IMR-90 (cell line): ENCODE measurements around the gene CLDN19. TPM values are rescaled to one million over a fixed set of nuclear protein-coding genes. Genes with fewer than 3 reads are reported as not detected.

Experiments used
- ATAC-seq: fragments of 200-7000 bp; cut with Tn5 transposase; 2 replicates; pipeline ENCODE4 v1.9.1; 2020; ENCODE audit warnings: low read depth, mild to moderate bottlenecking, moderate library complexity
- BruUV-seq: library from RNA; stranded (reverse); fragments of 400-500 nt; replicated peaks from 2 replicates; lab custom pipeline; 2021; lab: Mats Ljungman, UMichigan
- CTCF ChIA-PET: fragments of 300-600 bp; formaldehyde crosslinking; extraction: SDS; loops from one replicate; lab custom pipeline; 2021; ENCODE audit warnings: antibody characterized with exemption; lab: Yijun Ruan, JAX
- POLR2A ChIA-PET: fragments of 300-600 bp; sonication (Branson Sonifier 250); formaldehyde crosslinking; loops from one replicate; lab custom pipeline; 2022; ENCODE audit warnings: antibody characterized with exemption; ENCODE audit not compliant: unreplicated experiment; lab: Charles Lee
- DNase-seq: peaks from one replicate; pipeline ENCODE4 v3.0.0; 2013
- H2AFZ ChIP-seq: replicated peaks from 2 replicates; pipeline ENCODE3; 2013; ENCODE audit warnings: low read length, mild to moderate bottlenecking; ENCODE audit not compliant: poor library complexity
- H2AK5ac ChIP-seq: 2 replicates; pipeline ENCODE4 v1.6.1; 2013; ENCODE audit warnings: low read depth, low read length, inconsistent platforms
- H2AK9ac ChIP-seq: replicated peaks from 2 replicates; pipeline ENCODE3; 2013; ENCODE audit warnings: mild to moderate bottlenecking, low read depth, low read length, moderate library complexity; ENCODE audit not compliant: poor library complexity
- H2BK120ac ChIP-seq: 2 replicates; pipeline ENCODE4 v1.6.1; 2013; ENCODE audit warnings: low read depth, low read length, inconsistent platforms
- H2BK15ac ChIP-seq: 3 replicates; pipeline ENCODE4 v1.6.1; 2013; ENCODE audit warnings: low read depth, low read length, inconsistent platforms
- H2BK20ac ChIP-seq: 2 replicates; pipeline ENCODE4 v1.6.1; 2013; ENCODE audit warnings: low read depth, mild to moderate bottlenecking, inconsistent platforms, low read length, moderate library complexity
- H2BK5ac ChIP-seq: 2 replicates; pipeline ENCODE4 v1.6.1; 2013; ENCODE audit warnings: mild to moderate bottlenecking, low read depth, low read length, inconsistent platforms; ENCODE audit not compliant: poor library complexity, severe bottlenecking
- H3K14ac ChIP-seq: replicated peaks from 2 replicates; pipeline ENCODE4 v1.6.1; 2013; ENCODE audit warnings: low read depth, low read length, inconsistent platforms
- H3K18ac ChIP-seq: 2 replicates; pipeline ENCODE4 v1.6.1; 2013; ENCODE audit warnings: low read depth, low read length, control low read depth
- H3K23ac ChIP-seq: 2 replicates; pipeline ENCODE4 v1.6.1; 2013; ENCODE audit warnings: low read depth, low read length, inconsistent platforms
- H3K27ac ChIP-seq: 2 replicates; pipeline ENCODE4 v1.5.1; 2013; ENCODE audit warnings: mild to moderate bottlenecking, control low read depth, low read length; ENCODE audit not compliant: insufficient read depth
- H3K27me3 ChIP-seq: 2 replicates; pipeline ENCODE4 v1.6.1; 2013; ENCODE audit warnings: low read length; ENCODE audit not compliant: control insufficient read depth, insufficient read depth
- H3K36me3 ChIP-seq: 2 replicates; pipeline ENCODE4 v1.6.1; 2013; ENCODE audit warnings: low read length, mixed read lengths; ENCODE audit not compliant: control insufficient read depth, insufficient read depth
- H3K4ac ChIP-seq: 2 replicates; pipeline ENCODE4 v1.6.1; 2013; ENCODE audit warnings: low read depth, low read length, inconsistent platforms
- H3K4me1 ChIP-seq: 2 replicates; pipeline ENCODE4 v1.6.1; 2013; ENCODE audit warnings: low read length, mixed read lengths; ENCODE audit not compliant: control insufficient read depth, insufficient read depth
- H3K4me2 ChIP-seq: 2 replicates; pipeline ENCODE4 v1.6.1; 2013; ENCODE audit warnings: low read depth, mild to moderate bottlenecking, control low read depth, low read length, moderate library complexity
- H3K4me3 ChIP-seq: 2 replicates; pipeline ENCODE4 v1.5.1; 2013; ENCODE audit warnings: low read depth, mild to moderate bottlenecking, control low read depth, low read length, moderate library complexity; ENCODE audit not compliant: insufficient read depth
- H3K56ac ChIP-seq: 2 replicates; pipeline ENCODE4 v1.6.1; 2013; ENCODE audit warnings: low read length, inconsistent platforms; ENCODE audit not compliant: insufficient read depth; ENCODE audit errors: extremely low read depth
- H3K79me1 ChIP-seq, 2 experiments: 2 replicates each; pipeline ENCODE4 v1.6.1; 2013; ENCODE audit warnings: low read length in 2 of 2, inconsistent platforms in 1 of 2, low read depth in 1 of 2
- H3K9ac ChIP-seq: 2 replicates; pipeline ENCODE4 v1.6.1; 2013; ENCODE audit warnings: low read depth, low read length, control low read depth
- H3K9me1 ChIP-seq: 2 replicates; pipeline ENCODE4 v1.6.1; 2013; ENCODE audit warnings: low read length, inconsistent platforms; ENCODE audit not compliant: insufficient read depth
- H3K9me3 ChIP-seq: 2 replicates; pipeline ENCODE4 v1.6.1; 2013; ENCODE audit warnings: low read length; ENCODE audit not compliant: control insufficient read depth, insufficient read depth
- H4K20me1 ChIP-seq: 2 replicates; pipeline ENCODE4 v1.6.1; 2013; ENCODE audit warnings: low read length, inconsistent platforms; ENCODE audit not compliant: insufficient read depth
- H4K5ac ChIP-seq: 2 replicates; pipeline ENCODE4 v1.6.1; 2013; ENCODE audit warnings: mild to moderate bottlenecking, low read depth, low read length, control low read depth
- H4K8ac ChIP-seq, 2 experiments: 2 replicates each; pipeline ENCODE4 v1.6.1; 2013; ENCODE audit warnings: low read depth in 2 of 2, low read length in 2 of 2, control low read depth in 1 of 2, inconsistent platforms in 1 of 2
- H4K91ac ChIP-seq: 2 replicates; pipeline ENCODE4 v1.6.1; 2013; ENCODE audit warnings: low read depth, low read length, inconsistent platforms; ENCODE audit not compliant: insufficient read depth
- BHLHE40 ChIP-seq: fragments of 150-350 bp; IDR thresholded peaks from 2 replicates; pipeline ENCODE4 v1.6.1; 2016; ENCODE audit warnings: mild to moderate bottlenecking, low read depth, low read length
- CEBPB ChIP-seq: IDR thresholded peaks from 2 replicates; pipeline ENCODE4 v1.6.1; 2012; ENCODE audit warnings: low read depth, low read length, improper control_type of control experiment
- CHD1 ChIP-seq: IDR thresholded peaks from 2 replicates; pipeline ENCODE4 v1.6.1; 2012; ENCODE audit warnings: low read depth, low read length, improper control_type of control experiment
- FOS ChIP-seq: fragments of 150-350 bp; IDR thresholded peaks from 2 replicates; pipeline ENCODE4 v1.6.1; 2016; ENCODE audit warnings: low read depth, low read length
- MAFK ChIP-seq: IDR thresholded peaks from 2 replicates; pipeline ENCODE4 v1.6.1; 2012; ENCODE audit warnings: low read depth, low read length, improper control_type of control experiment
- MAZ ChIP-seq: IDR thresholded peaks from 2 replicates; pipeline ENCODE4 v1.6.1; 2012; ENCODE audit warnings: low read depth, mild to moderate bottlenecking, low read length, improper control_type of control experiment, moderate library complexity, borderline replicate concordance
- MXI1 ChIP-seq: IDR thresholded peaks from 2 replicates; pipeline ENCODE4 v1.6.1; 2012; ENCODE audit warnings: low read depth, mild to moderate bottlenecking, low read length, moderate library complexity, borderline replicate concordance
- NFE2L2 ChIP-seq: fragments of 150-350 bp; IDR thresholded peaks from 2 replicates; pipeline ENCODE4 v1.6.1; 2016; ENCODE audit warnings: low read depth, mild to moderate bottlenecking, low read length
- POLR2A ChIP-seq: IDR thresholded peaks from 2 replicates; pipeline ENCODE4 v1.6.1; 2012; ENCODE audit warnings: mild to moderate bottlenecking, low read depth, low read length
- RAD21 ChIP-seq: IDR thresholded peaks from 2 replicates; pipeline ENCODE4 v1.6.1; 2012; ENCODE audit warnings: low read length, improper control_type of control experiment
- RCOR1 ChIP-seq: IDR thresholded peaks from 2 replicates; pipeline ENCODE4 v1.6.1; 2012; ENCODE audit warnings: mild to moderate bottlenecking, low read length, improper control_type of control experiment; ENCODE audit not compliant: insufficient replicate concordance
- RFX5 ChIP-seq: IDR thresholded peaks from 2 replicates; pipeline ENCODE4 v1.8.0; 2012; ENCODE audit warnings: low read depth, mild to moderate bottlenecking, low read length, moderate library complexity
- SMC3 ChIP-seq: fragments of 150-350 bp; IDR thresholded peaks from 2 replicates; pipeline ENCODE4 v1.6.1; 2016; ENCODE audit warnings: low read depth, mild to moderate bottlenecking, antibody characterized with exemption, low read length, moderate library complexity
- USF2 ChIP-seq: fragments of 150-350 bp; IDR thresholded peaks from 2 replicates; pipeline ENCODE4 v1.6.1; 2017; ENCODE audit warnings: mild to moderate bottlenecking, antibody characterized with exemption, low read length, low read depth
- WGBS, 2 experiments: methylation state at CpG; one replicate each; pipeline versions ENCODE4 v1.1.5 to v1.1.7; 2013; ENCODE audit warnings: missing lambda C conversion rate in 2 of 2; ENCODE audit not compliant: insufficient read length in 1 of 2; ENCODE audit errors: extremely low coverage in 2 of 2; 5-methylcytosine and 5-hydroxymethylcytosine counted together
- dilution Hi-C: fragments of 300-500 bp; cut with HindIII; formaldehyde crosslinking; loops from one replicate; pipeline ENCODE4 v1.14.3; 2018; ENCODE audit warnings: low sequenced_read_pairs; ENCODE audit not compliant: unreplicated experiment
- in situ Hi-C: fragments of 300-500 bp; cut with MboI; formaldehyde crosslinking; loops from 3 replicates; pipeline ENCODE4 v1.14.3; 2019; ENCODE audit warnings: low sequenced_read_pairs, inconsistent platforms, mixed read lengths
- intact Hi-C: fragments of 100-400 bp; cut with micrococcal nuclease; formaldehyde crosslinking; loops from 2 replicates; pipeline ENCODE4 v1.10.0; 2022
- polyA plus RNA-seq, 3 experiments: library from polyadenylated mRNA; depleted of rRNA; stranded (reverse); fragments of >200 nt; gene quantifications; 2 replicates each; pipeline ENCODE4 v1.2.3, GENCODE V29; 2012; ENCODE audit warnings: low replicate concordance in 1 of 3
- total RNA-seq: library from RNA; depleted of rRNA; stranded (reverse); fragments of >200 nt; gene quantifications from 2 replicates; pipeline ENCODE4 v1.2.3, GENCODE V29; 2012
- TF ChIP-seq, protein P1 (sequence below): fragments of 150-350 bp; IDR thresholded peaks from 2 replicates; pipeline ENCODE4 v1.6.1; 2016; ENCODE audit warnings: low read depth, mild to moderate bottlenecking, low read length, moderate library complexity, borderline replicate concordance
- TF ChIP-seq, protein P2 (sequence below): conservative IDR thresholded peaks from 2 replicates; pipeline ENCODE4 v1.5.1; 2012; ENCODE audit warnings: mild to moderate bottlenecking, low read depth, low read length, improper control_type of control experiment

The CLDN19 gene
- total and polyA plus RNA-seq, 2 of the 4 experiments (the other 2 are of a cell fraction): not detected

DNA sequence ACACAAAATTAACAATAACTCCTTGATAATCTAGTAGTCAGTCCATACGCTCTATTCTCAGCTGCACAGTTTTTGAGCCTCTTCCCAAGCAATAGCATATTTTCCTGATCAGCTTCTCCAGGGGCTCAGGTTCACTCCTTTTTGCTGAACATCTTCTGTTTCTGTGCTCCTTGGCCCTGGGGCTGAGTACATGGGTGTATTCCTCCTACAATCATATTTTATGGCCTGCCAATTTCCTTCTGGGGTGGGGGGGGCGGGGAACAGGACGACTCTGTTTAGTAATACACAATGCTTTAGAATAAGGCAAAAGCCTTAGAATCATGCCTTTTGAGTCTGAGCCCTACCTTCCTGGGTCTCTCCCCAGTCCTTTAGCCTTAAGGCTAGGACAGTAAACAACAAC is 8.5 kb downstream of the CLDN19 start:
- no peaks in the 10 kb centered on the region for H3K9me1 ChIP-seq
- no peaks in the 10 kb centered on the region for H3K4me1 ChIP-seq
- H4K20me1 ChIP-seq: no peaks in the 10 kb centered on the region
- H3K56ac ChIP-seq: no peak overlapping the region
- H3K79me1 ChIP-seq: no peaks in the 10 kb centered on the region
- no peak overlapping the region for H3K4ac ChIP-seq
- no TSS peak for BruUV-seq
- no peak overlapping the region for H4K5ac ChIP-seq
- H3K9ac ChIP-seq: no peak overlapping the region
- H3K36me3 ChIP-seq: no peaks in the 10 kb centered on the region
- H2BK120ac ChIP-seq: no peak overlapping the region
- H3K18ac ChIP-seq: no peak overlapping the region
- WGBS, 2 experiments: no CpG with 5 or more reads among the region's 3 CpGs
- dilution Hi-C loops: no loop called here
- DNase-seq: no peak
- H3K27ac ChIP-seq: no peak overlapping the region
- H2BK20ac ChIP-seq: no peak overlapping the region
- H2BK5ac ChIP-seq: no peak overlapping the region
- TF ChIP-seq RCOR1 (no peak), RFX5 (no peak), CEBPB (no peak), RAD21 (no peak), SMC3 (no peak), MAFK (no peak), BHLHE40 (no peak), MAZ (no peak), FOS (no peak), USF2 (no peak), NFE2L2 (no peak), POLR2A (no peak), MXI1 (no peak), CHD1 (no peak)
- TF ChIP-seq, protein P1, sequence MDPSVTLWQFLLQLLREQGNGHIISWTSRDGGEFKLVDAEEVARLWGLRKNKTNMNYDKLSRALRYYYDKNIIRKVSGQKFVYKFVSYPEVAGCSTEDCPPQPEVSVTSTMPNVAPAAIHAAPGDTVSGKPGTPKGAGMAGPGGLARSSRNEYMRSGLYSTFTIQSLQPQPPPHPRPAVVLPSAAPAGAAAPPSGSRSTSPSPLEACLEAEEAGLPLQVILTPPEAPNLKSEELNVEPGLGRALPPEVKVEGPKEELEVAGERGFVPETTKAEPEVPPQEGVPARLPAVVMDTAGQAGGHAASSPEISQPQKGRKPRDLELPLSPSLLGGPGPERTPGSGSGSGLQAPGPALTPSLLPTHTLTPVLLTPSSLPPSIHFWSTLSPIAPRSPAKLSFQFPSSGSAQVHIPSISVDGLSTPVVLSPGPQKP: no peak
- TF ChIP-seq, protein P2, sequence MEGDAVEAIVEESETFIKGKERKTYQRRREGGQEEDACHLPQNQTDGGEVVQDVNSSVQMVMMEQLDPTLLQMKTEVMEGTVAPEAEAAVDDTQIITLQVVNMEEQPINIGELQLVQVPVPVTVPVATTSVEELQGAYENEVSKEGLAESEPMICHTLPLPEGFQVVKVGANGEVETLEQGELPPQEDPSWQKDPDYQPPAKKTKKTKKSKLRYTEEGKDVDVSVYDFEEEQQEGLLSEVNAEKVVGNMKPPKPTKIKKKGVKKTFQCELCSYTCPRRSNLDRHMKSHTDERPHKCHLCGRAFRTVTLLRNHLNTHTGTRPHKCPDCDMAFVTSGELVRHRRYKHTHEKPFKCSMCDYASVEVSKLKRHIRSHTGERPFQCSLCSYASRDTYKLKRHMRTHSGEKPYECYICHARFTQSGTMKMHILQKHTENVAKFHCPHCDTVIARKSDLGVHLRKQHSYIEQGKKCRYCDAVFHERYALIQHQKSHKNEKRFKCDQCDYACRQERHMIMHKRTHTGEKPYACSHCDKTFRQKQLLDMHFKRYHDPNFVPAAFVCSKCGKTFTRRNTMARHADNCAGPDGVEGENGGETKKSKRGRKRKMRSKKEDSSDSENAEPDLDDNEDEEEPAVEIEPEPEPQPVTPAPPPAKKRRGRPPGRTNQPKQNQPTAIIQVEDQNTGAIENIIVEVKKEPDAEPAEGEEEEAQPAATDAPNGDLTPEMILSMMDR: no peak
- ChIA-PET CTCF (no interaction called here), POLR2A (no interaction called here)
- H3K27me3 ChIP-seq: no peaks in the 10 kb centered on the region; the same call in 1 of the 2 replicates
- H3K4me3 ChIP-seq: no peak overlapping the region
- no peak for ATAC-seq
- H3K9me3 ChIP-seq: no peaks in the 10 kb centered on the region
- no peak overlapping the region for H3K14ac ChIP-seq
- in situ Hi-C loops: no loop called here
- H2AK5ac ChIP-seq: no peak overlapping the region
- H4K8ac ChIP-seq: no peak overlapping the region
- no peak overlapping the region for H3K4me2 ChIP-seq
- no peak overlapping the region for H2BK15ac ChIP-seq
- intact Hi-C loops: no loop called here
- H3K23ac ChIP-seq: no peak overlapping the region
- H4K91ac ChIP-seq: no peak overlapping the region
- H2AK9ac ChIP-seq: no peak overlapping the region
- H2AFZ ChIP-seq: no peak overlapping the region
